C4-2B (cell line): ENCODE data around the gene TENM4.
"Not testable (repeated sequence)": the region's sequence is repeated elsewhere in the genome, so short reads cannot be mapped to it uniquely, and the experiment has no call there.

ENCODE experiments used
- H3K27ac ChIP-seq: fragments of 450-650 bp; 2 replicates; pipeline ENCODE4 v1.5.1; 2017
- CTCF ChIP-seq: fragments of 450-650 bp; conservative IDR thresholded peaks from 2 replicates; pipeline ENCODE4 v1.5.1; 2017; ENCODE audit warnings: mild to moderate bottlenecking
- ZFX ChIP-seq: fragments of 450-650 bp; IDR thresholded peaks from 2 replicates; pipeline ENCODE4 v1.6.1; 2017

Gene TENM4

GRCh38 chr11:78638704-78639380 lies 802.0 kb downstream of the TENM4 start:
- no peak overlapping the region for H3K27ac ChIP-seq
- TF ChIP-seq CTCF (no peak), ZFX (no peak)

GRCh38 chr11:78637527-78637926 lies 803.3 kb downstream of the TENM4 start:
- not testable (repeated sequence) for H3K27ac ChIP-seq

- no peak for TF ChIP-seq CTCF
- no peak for TF ChIP-seq ZFX
- no peak overlapping the region for H3K27ac ChIP-seq
Measured at GRCh38 chr11:78635814-78636506, 804.9 kb downstream of the TENM4 start.

GRCh38 chr11:78633516-78634310 lies 807.1 kb downstream of the TENM4 start:
- no peak overlapping the region for H3K27ac ChIP-seq
- no peak for TF ChIP-seq CTCF
- no peak for TF ChIP-seq ZFX

GRCh38 chr11:78630561-78631303 lies 810.1 kb downstream of the TENM4 start:
- TF ChIP-seq ZFX (no peak), CTCF (peak; percentile 10)
- no peak overlapping the region for H3K27ac ChIP-seq

GRCh38 chr11:78630155-78630554 lies 810.7 kb downstream of the TENM4 start:
- H3K27ac ChIP-seq: no peak overlapping the region
- TF ChIP-seq CTCF: no peak

- TF ChIP-seq ZFX (no peak), CTCF (no peak)
Measured at GRCh38 chr11:78622666-78623065, 818.2 kb downstream of the TENM4 start.

More at GRCh38 chr11:78622666-78623065, 818.2 kb downstream of the TENM4 start:
- no peak overlapping the region for H3K27ac ChIP-seq
